HepG2 (cell line): ENCODE data around the gene PHKA1. TPM values are rescaled to one million over a fixed set of nuclear protein-coding genes. Genes with fewer than 3 reads are reported as not detected.

Experiments
- ATAC-seq: fragments of 200-7000 bp; cut with Tn5 transposase; 3 replicates; pipeline ENCODE4 v1.9.1; 2020; ENCODE audit warnings: mild to moderate bottlenecking, moderate library complexity
- BruUV-seq: library from RNA; stranded (reverse); fragments of 400-500 nt; replicated peaks from 2 replicates; lab custom pipeline; 2021; lab: Mats Ljungman, UMichigan
- CTCF ChIA-PET: fragments of 300-600 bp; formaldehyde crosslinking; extraction: SDS; loops from one replicate; lab custom pipeline; 2021; ENCODE audit warnings: low total read pairs, inconsistent platforms, low intra/inter-chr PET ratio; lab: Yijun Ruan, JAX
- POLR2A ChIA-PET: fragments of 350-600 bp; sonication (Branson Sonifier 250); formaldehyde crosslinking; loops from one replicate; lab custom pipeline; 2020; ENCODE audit warnings: antibody characterized with exemption, inconsistent platforms; lab: Yijun Ruan, JAX
- DNase-seq: peaks from one replicate; pipeline ENCODE4 v3.0.0-alpha.2; 2015; ENCODE audit warnings: low spot score
- FAIRE-seq: peaks from 3 replicates; lab custom pipeline; 2011; peaks lifted over from hg19 to GRCh38; lab: Jason Lieb, UNC
- H2AFZ ChIP-seq: one replicate; pipeline ENCODE4 v1.6.1; 2011; ENCODE audit warnings: low read length, inconsistent platforms
- H3K27ac ChIP-seq: fragments of 300-600 bp; 3 replicates; pipeline ENCODE4 v1.8.0; 2011; ENCODE audit warnings: mixed run types, mild to moderate bottlenecking, mixed read lengths, low read length, inconsistent platforms; ENCODE audit not compliant: insufficient read depth; ENCODE audit errors: extremely low read length
- H3K27me3 ChIP-seq, 2 experiments: fragments of 200-600 bp in 1 of 2; 2 replicates in 1 of 2; 3 replicates in 1 of 2; pipeline versions ENCODE4 v1.6.0 to v1.8.0; 2011; ENCODE audit warnings: low read length in 2 of 2, mild to moderate bottlenecking in 2 of 2, moderate library complexity in 2 of 2, inconsistent platforms in 1 of 2; ENCODE audit not compliant: insufficient read depth in 2 of 2, control insufficient read depth in 1 of 2
- H3K36me3 ChIP-seq, 2 experiments: fragments of 200-600 bp in 1 of 2; replicated peaks in 1 of 2; 2 replicates in 1 of 2; 3 replicates in 1 of 2; pipeline versions ENCODE4 v1.5.1 to v1.8.0; 2011; ENCODE audit warnings: low read length in 2 of 2, inconsistent platforms in 1 of 2; ENCODE audit not compliant: insufficient read depth in 2 of 2, control insufficient read depth in 1 of 2
- H3K4me1 ChIP-seq: 2 replicates; pipeline ENCODE4 v1.5.1; 2012; ENCODE audit warnings: low read length, inconsistent platforms; ENCODE audit not compliant: insufficient read depth
- H3K4me2 ChIP-seq: 2 replicates; pipeline ENCODE4 v1.6.0; 2011; ENCODE audit warnings: low read depth, low read length, inconsistent platforms
- H3K4me3 ChIP-seq, 3 experiments: fragments of 200-600 bp in 1 of 3; sonication (generic), shearing (Covaris generic) in 1 of 3; replicated peaks in 1 of 3; 2 replicates each; pipeline ENCODE4 v1.5.1; 2011 to 2016; ENCODE audit warnings: low read length in 3 of 3, inconsistent platforms in 2 of 3, low read depth in 2 of 3, mild to moderate bottlenecking in 2 of 3, control low read depth in 1 of 3, mixed read lengths in 1 of 3; ENCODE audit not compliant: insufficient read depth in 1 of 3
- H3K79me2 ChIP-seq: one replicate; pipeline ENCODE4 v1.6.1; 2011; ENCODE audit warnings: low read length, inconsistent platforms; ENCODE audit not compliant: insufficient read depth
- H3K9ac ChIP-seq: 2 replicates; pipeline ENCODE4 v1.6.0; 2011; ENCODE audit warnings: mild to moderate bottlenecking, low read depth, low read length, inconsistent platforms; ENCODE audit not compliant: insufficient read depth
- H3K9me3 ChIP-seq: 2 replicates; pipeline ENCODE4 v1.5.1; 2012; ENCODE audit warnings: mild to moderate bottlenecking, low read length
- H4K20me1 ChIP-seq: 2 replicates; pipeline ENCODE4 v1.6.0; 2011; ENCODE audit warnings: inconsistent platforms, mild to moderate bottlenecking, low read length, moderate library complexity; ENCODE audit not compliant: insufficient read depth
- FOXC1 ChIP-seq: sonication (generic); formaldehyde crosslinking; IDR thresholded peaks from 2 replicates; pipeline ENCODE4 v1.8.0; 2022; ENCODE audit warnings: mild to moderate bottlenecking, missing genetic modification reagents, borderline replicate concordance
- GABPB1 ChIP-seq: IDR thresholded peaks from 2 replicates; pipeline ENCODE4 v1.6.1; 2016; ENCODE audit warnings: mild to moderate bottlenecking, missing genetic modification reagents, moderate library complexity, missing compliant biosample characterization
- HDAC2 ChIP-seq: sonication (generic); formaldehyde crosslinking; IDR thresholded peaks from 2 replicates; pipeline ENCODE4 v1.4.0; 2020; ENCODE audit warnings: missing genetic modification reagents
- ISX ChIP-seq: sonication (generic); formaldehyde crosslinking; conservative IDR thresholded peaks from 2 replicates; pipeline ENCODE4 v1.5.0; 2020; ENCODE audit warnings: missing genetic modification reagents
- JUND ChIP-seq: sonication (generic); formaldehyde crosslinking; IDR thresholded peaks from 2 replicates; pipeline ENCODE4 v1.8.0; 2022; ENCODE audit warnings: mild to moderate bottlenecking, missing genetic modification reagents
- TMF1 ChIP-seq: sonication (generic); formaldehyde crosslinking; IDR thresholded peaks from 2 replicates; pipeline ENCODE4 v1.8.1; 2022; ENCODE audit warnings: low read depth, missing genetic modification reagents
- ZNF17 ChIP-seq: sonication (generic); formaldehyde crosslinking; IDR thresholded peaks from 2 replicates; pipeline ENCODE4 v1.5.0; 2020; ENCODE audit warnings: mild to moderate bottlenecking, missing genetic modification reagents
- ZNF253 ChIP-seq: sonication (generic); formaldehyde crosslinking; IDR thresholded peaks from 2 replicates; pipeline ENCODE4 v1.8.0; 2022; ENCODE audit warnings: mild to moderate bottlenecking, missing genetic modification reagents, borderline replicate concordance
- ZNF44 ChIP-seq: sonication (generic); formaldehyde crosslinking; IDR thresholded peaks from 2 replicates; pipeline ENCODE4 v1.5.1; 2020; ENCODE audit warnings: mild to moderate bottlenecking, missing genetic modification reagents
- ZNF501 ChIP-seq: sonication (generic); formaldehyde crosslinking; IDR thresholded peaks from 2 replicates; pipeline ENCODE4 v1.5.1; 2020; ENCODE audit warnings: mild to moderate bottlenecking, moderate library complexity, missing genetic modification reagents
- ZNF557 ChIP-seq: sonication (generic); formaldehyde crosslinking; IDR thresholded peaks from 2 replicates; pipeline ENCODE4 v1.4.0; 2020; ENCODE audit warnings: missing genetic modification reagents
- ZNF749 ChIP-seq: sonication (generic); formaldehyde crosslinking; IDR thresholded peaks from 2 replicates; pipeline ENCODE4 v1.8.0; 2022; ENCODE audit warnings: mild to moderate bottlenecking, missing genetic modification reagents, moderate library complexity, borderline replicate concordance
- ZNF772 ChIP-seq: sonication (generic); formaldehyde crosslinking; IDR thresholded peaks from 2 replicates; pipeline ENCODE4 v1.5.0; 2020; ENCODE audit warnings: mild to moderate bottlenecking, missing genetic modification reagents
- in situ Hi-C: cut with HindIII; loops from 2 replicates; pipeline ENCODE4 v1.10.0; 2017; ENCODE audit warnings: low pct_unique_long_range_greater_than_20kb; ENCODE audit not compliant: extremely low pct_ligation_motif_present
- intact Hi-C: fragments of 100-400 bp; cut with micrococcal nuclease; formaldehyde crosslinking; loops from one replicate; pipeline ENCODE4 v1.10.0; 2022; ENCODE audit not compliant: unreplicated experiment
- polyA plus RNA-seq, 8 experiments: library from polyadenylated mRNA; depleted of rRNA in 3 of 8; stranded (reverse) in 7 of 8; unstranded in 1 of 8; fragments of >200 nt; fragmentation: Illumina TruSeq in 4 of 8; extraction: Trizol in 4 of 8; gene quantifications; 2 replicates each; pipeline versions ENCODE4 v1.2.1 to v1.2.3, GENCODE V29; 2011 to 2016; ENCODE audit warnings: low read depth in 4 of 8, missing spikeins in 1 of 8, mixed read lengths in 1 of 8; ENCODE audit not compliant: insufficient read depth in 1 of 8
- total RNA-seq, 5 experiments: library from RNA; depleted of rRNA; stranded (reverse); fragments of >200 nt; fragmentation: Illumina TruSeq; extraction: Trizol; gene quantifications; 2 replicates each; pipeline ENCODE4 v1.2.3, GENCODE V29; 2016; ENCODE audit warnings: low read depth in 1 of 5
- TF ChIP-seq, protein P1 (sequence below): sonication (generic); formaldehyde crosslinking; IDR thresholded peaks from 2 replicates; pipeline ENCODE4 v1.4.0; 2020; ENCODE audit warnings: mild to moderate bottlenecking, missing genetic modification reagents
- TF ChIP-seq, protein P2 (sequence below): sonication (generic); formaldehyde crosslinking; IDR thresholded peaks from 2 replicates; pipeline ENCODE4 v1.5.0; 2020; ENCODE audit warnings: mild to moderate bottlenecking, missing genetic modification reagents, moderate library complexity
- TF ChIP-seq, protein P3 (sequence below): sonication (generic); formaldehyde crosslinking; IDR thresholded peaks from 2 replicates; pipeline ENCODE4 v1.4.0; 2020; ENCODE audit warnings: missing genetic modification reagents

The PHKA1 gene
- total and polyA plus RNA-seq, 2 of the 13 experiments (the other 11 are each of a cell fraction or from before 2014, with no cell fraction given), result 5.4 to 6.6 TPM

DNA sequence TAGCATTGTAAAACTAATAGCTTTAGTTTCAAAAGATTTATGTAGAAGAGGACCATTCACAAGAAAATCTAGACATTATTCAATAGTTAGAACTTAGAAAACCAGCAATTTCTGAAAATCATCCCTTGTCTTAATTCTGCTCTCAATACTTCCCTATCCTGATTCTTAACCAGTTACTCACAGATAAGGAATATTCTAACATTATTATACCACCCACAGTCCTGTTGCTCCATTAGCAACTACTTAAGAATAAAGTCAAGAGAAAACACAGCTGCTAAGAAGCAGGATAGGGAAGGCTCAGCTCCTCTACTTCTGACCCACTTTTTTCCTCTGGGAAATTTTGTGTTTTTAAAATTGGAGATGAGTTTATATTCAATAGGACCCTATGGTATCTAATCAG is 47.7 kb downstream of the PHKA1 start:
- no peaks in the 10 kb centered on the region for H3K9me3 ChIP-seq
- ChIA-PET CTCF (no interaction called here), POLR2A (no interaction called here)
- no peak overlapping the region for H3K9ac ChIP-seq
- H3K4me1 ChIP-seq, result no peaks in the 10 kb centered on the region
- FAIRE-seq, result no peak
- no peaks in the 10 kb centered on the region for H3K36me3 ChIP-seq
- H3K4me3 ChIP-seq, result no peak overlapping the region
- no peak for ATAC-seq
- H3K79me2 ChIP-seq, result no peaks in the 10 kb centered on the region
- no TSS peak for BruUV-seq
- H3K27me3 ChIP-seq, result no peaks in the 10 kb centered on the region
- no peaks in the 10 kb centered on the region for H4K20me1 ChIP-seq
- intact Hi-C loops (no loop called here), in situ Hi-C loops (no loop called here)
- DNase-seq, result no peak
- no peak overlapping the region for H3K27ac ChIP-seq
- no peak overlapping the region for H3K4me2 ChIP-seq
- no peak overlapping the region for H2AFZ ChIP-seq
- no peak for TF ChIP-seq HDAC2
- TF ChIP-seq JUND (CRISPR knock-in tag), result no peak
- TF ChIP-seq ZNF17 (CRISPR knock-in tag), result no peak
- TF ChIP-seq, protein P1, sequence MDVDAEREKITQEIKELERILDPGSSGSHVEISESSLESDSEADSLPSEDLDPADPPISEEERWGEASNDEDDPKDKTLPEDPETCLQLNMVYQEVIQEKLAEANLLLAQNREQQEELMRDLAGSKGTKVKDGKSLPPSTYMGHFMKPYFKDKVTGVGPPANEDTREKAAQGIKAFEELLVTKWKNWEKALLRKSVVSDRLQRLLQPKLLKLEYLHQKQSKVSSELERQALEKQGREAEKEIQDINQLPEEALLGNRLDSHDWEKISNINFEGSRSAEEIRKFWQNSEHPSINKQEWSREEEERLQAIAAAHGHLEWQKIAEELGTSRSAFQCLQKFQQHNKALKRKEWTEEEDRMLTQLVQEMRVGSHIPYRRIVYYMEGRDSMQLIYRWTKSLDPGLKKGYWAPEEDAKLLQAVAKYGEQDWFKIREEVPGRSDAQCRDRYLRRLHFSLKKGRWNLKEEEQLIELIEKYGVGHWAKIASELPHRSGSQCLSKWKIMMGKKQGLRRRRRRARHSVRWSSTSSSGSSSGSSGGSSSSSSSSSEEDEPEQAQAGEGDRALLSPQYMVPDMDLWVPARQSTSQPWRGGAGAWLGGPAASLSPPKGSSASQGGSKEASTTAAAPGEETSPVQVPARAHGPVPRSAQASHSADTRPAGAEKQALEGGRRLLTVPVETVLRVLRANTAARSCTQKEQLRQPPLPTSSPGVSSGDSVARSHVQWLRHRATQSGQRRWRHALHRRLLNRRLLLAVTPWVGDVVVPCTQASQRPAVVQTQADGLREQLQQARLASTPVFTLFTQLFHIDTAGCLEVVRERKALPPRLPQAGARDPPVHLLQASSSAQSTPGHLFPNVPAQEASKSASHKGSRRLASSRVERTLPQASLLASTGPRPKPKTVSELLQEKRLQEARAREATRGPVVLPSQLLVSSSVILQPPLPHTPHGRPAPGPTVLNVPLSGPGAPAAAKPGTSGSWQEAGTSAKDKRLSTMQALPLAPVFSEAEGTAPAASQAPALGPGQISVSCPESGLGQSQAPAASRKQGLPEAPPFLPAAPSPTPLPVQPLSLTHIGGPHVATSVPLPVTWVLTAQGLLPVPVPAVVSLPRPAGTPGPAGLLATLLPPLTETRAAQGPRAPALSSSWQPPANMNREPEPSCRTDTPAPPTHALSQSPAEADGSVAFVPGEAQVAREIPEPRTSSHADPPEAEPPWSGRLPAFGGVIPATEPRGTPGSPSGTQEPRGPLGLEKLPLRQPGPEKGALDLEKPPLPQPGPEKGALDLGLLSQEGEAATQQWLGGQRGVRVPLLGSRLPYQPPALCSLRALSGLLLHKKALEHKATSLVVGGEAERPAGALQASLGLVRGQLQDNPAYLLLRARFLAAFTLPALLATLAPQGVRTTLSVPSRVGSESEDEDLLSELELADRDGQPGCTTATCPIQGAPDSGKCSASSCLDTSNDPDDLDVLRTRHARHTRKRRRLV, result no peak
- no peak for TF ChIP-seq ZNF44 (CRISPR knock-in tag)
- no peak for TF ChIP-seq ZNF501
- TF ChIP-seq, protein P2, sequence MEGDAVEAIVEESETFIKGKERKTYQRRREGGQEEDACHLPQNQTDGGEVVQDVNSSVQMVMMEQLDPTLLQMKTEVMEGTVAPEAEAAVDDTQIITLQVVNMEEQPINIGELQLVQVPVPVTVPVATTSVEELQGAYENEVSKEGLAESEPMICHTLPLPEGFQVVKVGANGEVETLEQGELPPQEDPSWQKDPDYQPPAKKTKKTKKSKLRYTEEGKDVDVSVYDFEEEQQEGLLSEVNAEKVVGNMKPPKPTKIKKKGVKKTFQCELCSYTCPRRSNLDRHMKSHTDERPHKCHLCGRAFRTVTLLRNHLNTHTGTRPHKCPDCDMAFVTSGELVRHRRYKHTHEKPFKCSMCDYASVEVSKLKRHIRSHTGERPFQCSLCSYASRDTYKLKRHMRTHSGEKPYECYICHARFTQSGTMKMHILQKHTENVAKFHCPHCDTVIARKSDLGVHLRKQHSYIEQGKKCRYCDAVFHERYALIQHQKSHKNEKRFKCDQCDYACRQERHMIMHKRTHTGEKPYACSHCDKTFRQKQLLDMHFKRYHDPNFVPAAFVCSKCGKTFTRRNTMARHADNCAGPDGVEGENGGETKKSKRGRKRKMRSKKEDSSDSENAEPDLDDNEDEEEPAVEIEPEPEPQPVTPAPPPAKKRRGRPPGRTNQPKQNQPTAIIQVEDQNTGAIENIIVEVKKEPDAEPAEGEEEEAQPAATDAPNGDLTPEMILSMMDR, result no peak
- no peak for TF ChIP-seq ZNF557 (CRISPR knock-in tag)
- no peak for TF ChIP-seq ZNF749 (CRISPR knock-in tag)
- TF ChIP-seq GABPB1 (CRISPR knock-in tag), result no peak
- TF ChIP-seq ZNF772 (CRISPR knock-in tag), result no peak
- TF ChIP-seq ZNF253 (CRISPR knock-in tag), result no peak
- TF ChIP-seq FOXC1, result no peak
- no peak for TF ChIP-seq ISX
- TF ChIP-seq TMF1 (CRISPR knock-in tag), result no peak
- TF ChIP-seq, protein P3, sequence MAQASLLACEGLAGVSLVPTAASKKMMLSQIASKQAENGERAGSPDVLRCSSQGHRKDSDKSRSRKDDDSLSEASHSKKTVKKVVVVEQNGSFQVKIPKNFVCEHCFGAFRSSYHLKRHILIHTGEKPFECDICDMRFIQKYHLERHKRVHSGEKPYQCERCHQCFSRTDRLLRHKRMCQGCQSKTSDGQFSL (CRISPR knock-in tag), result no peak
